GM23338 (cell line): ENCODE results near the gene TSTD2. TPM values are rescaled to one million over a fixed set of nuclear protein-coding genes. Genes with fewer than 3 reads are reported as not detected.
A peak's percentile ranks its signal among the peaks of the same experiment; 100 is the strongest.

Experiments
- ATAC-seq: fragments of 200-7000 bp; cut with Tn5 transposase; 3 replicates; pipeline ENCODE4 v1.9.1; 2020
- DNase-seq: peaks from one replicate; pipeline ENCODE4 v3.0.0-alpha.2; 2015; ENCODE audit warnings: low spot score
- H2AFZ ChIP-seq: fragments of 200-600 bp; sonication (generic); 2 replicates; pipeline ENCODE4 v1.8.0; 2016; ENCODE audit warnings: antibody characterized with exemption, mild to moderate bottlenecking, moderate library complexity
- H3F3A ChIP-seq: fragments of 200-600 bp; sonication (generic); replicated peaks from 2 replicates; pipeline ENCODE4 v1.8.0; 2017; ENCODE audit warnings: antibody characterized with exemption, mixed run types, low read depth
- H3K27ac ChIP-seq: fragments of 200-600 bp; sonication (generic); 2 replicates; pipeline ENCODE4 v1.6.1; 2016; ENCODE audit warnings: low read depth
- H3K27me3 ChIP-seq: fragments of 200-600 bp; sonication (generic); 2 replicates; pipeline ENCODE4 v1.8.0; 2016; ENCODE audit warnings: mild to moderate bottlenecking, mixed run types, moderate library complexity; ENCODE audit not compliant: insufficient read depth
- H3K36me3 ChIP-seq: fragments of 200-600 bp; sonication (generic); 2 replicates; pipeline ENCODE4 v1.8.0; 2016; ENCODE audit warnings: mild to moderate bottlenecking; ENCODE audit not compliant: insufficient read depth
- H3K4me1 ChIP-seq: fragments of 200-600 bp; sonication (generic); 2 replicates; pipeline ENCODE4 v1.8.0; 2016; ENCODE audit warnings: mild to moderate bottlenecking, moderate library complexity; ENCODE audit not compliant: insufficient read depth
- H3K4me2 ChIP-seq: fragments of 200-600 bp; sonication (generic); 2 replicates; pipeline ENCODE4 v1.7.1; 2017; ENCODE audit warnings: mixed run types
- H3K4me3 ChIP-seq: fragments of 200-600 bp; sonication (generic); 2 replicates; pipeline ENCODE4 v1.6.1; 2016; ENCODE audit warnings: mixed run types
- H3K79me2 ChIP-seq: fragments of 200-600 bp; sonication (generic); replicated peaks from 2 replicates; pipeline ENCODE4 v1.8.0; 2017; ENCODE audit warnings: mild to moderate bottlenecking; ENCODE audit not compliant: insufficient read depth
- H3K9me2 ChIP-seq: fragments of 200-600 bp; sonication (generic); 2 replicates; pipeline ENCODE4 v1.8.0; 2017; ENCODE audit not compliant: insufficient read depth
- H4K20me1 ChIP-seq: fragments of 200-600 bp; sonication (generic); replicated peaks from 2 replicates; pipeline ENCODE4 v1.8.0; 2017; ENCODE audit warnings: mild to moderate bottlenecking; ENCODE audit not compliant: insufficient read depth
- H3K27ac Mint-ChIP-seq: 2 replicates; pipeline ENCODE4 v1.8.0; 2020; ENCODE audit warnings: inconsistent platforms, mild to moderate bottlenecking, moderate library complexity, mixed read lengths
- H3K27me3 Mint-ChIP-seq: 3 replicates; pipeline ENCODE4 v1.8.0; 2022; ENCODE audit warnings: low read depth, mild to moderate bottlenecking, moderate library complexity, mixed read lengths, inconsistent platforms; ENCODE audit not compliant: insufficient read depth, poor library complexity
- H3K36me3 Mint-ChIP-seq: 3 replicates; pipeline ENCODE4 v1.8.0; 2021; ENCODE audit warnings: low read depth, mild to moderate bottlenecking, inconsistent platforms, moderate library complexity, mixed read lengths
- H3K4me1 Mint-ChIP-seq: 3 replicates; pipeline ENCODE4 v1.8.0; 2020; ENCODE audit warnings: mild to moderate bottlenecking, inconsistent platforms, mixed read lengths
- H3K4me3 Mint-ChIP-seq: 3 replicates; pipeline ENCODE4 v1.8.0; 2021; ENCODE audit warnings: moderate library complexity, mild to moderate bottlenecking, inconsistent platforms, mixed read lengths
- H3K9me3 Mint-ChIP-seq: 3 replicates; pipeline ENCODE4 v1.8.0; 2020; ENCODE audit warnings: moderate library complexity, mild to moderate bottlenecking, inconsistent platforms, mixed read lengths
- ETS1 ChIP-seq: IDR thresholded peaks from 2 replicates; pipeline ENCODE4 v1.6.1; 2016; ENCODE audit warnings: antibody characterized with exemption
- EZH2 ChIP-seq: fragments of 200-600 bp; sonication (generic); IDR thresholded peaks from one replicate; pipeline ENCODE4 v1.8.0; 2017; ENCODE audit warnings: antibody characterized with exemption, mild to moderate bottlenecking, low read depth; ENCODE audit not compliant: unreplicated experiment
- JUNB ChIP-seq: IDR thresholded peaks from one replicate; pipeline ENCODE4 v1.6.1; 2016; ENCODE audit warnings: antibody characterized with exemption; ENCODE audit not compliant: unreplicated experiment
- NANOG ChIP-seq: IDR thresholded peaks from 2 replicates; pipeline ENCODE4 v1.6.1; 2016; ENCODE audit warnings: antibody characterized with exemption, borderline replicate concordance
- REST ChIP-seq: IDR thresholded peaks from one replicate; pipeline ENCODE4 v1.6.1; 2018; ENCODE audit warnings: antibody characterized with exemption; ENCODE audit not compliant: unreplicated experiment
- STAT1 ChIP-seq: IDR thresholded peaks from one replicate; pipeline ENCODE4 v1.6.1; 2016; ENCODE audit warnings: antibody characterized with exemption; ENCODE audit not compliant: unreplicated experiment
- ZNF114 ChIP-seq: fragments of 250-450 bp; sonication (Bioruptor Pico); IDR thresholded peaks from 2 replicates; pipeline ENCODE4 v1.5.0; 2020; ENCODE audit warnings: mild to moderate bottlenecking, moderate library complexity
- ZNF462 ChIP-seq: fragments of 250-450 bp; sonication (Bioruptor Pico); IDR thresholded peaks from 2 replicates; pipeline ENCODE4 v1.5.0; 2020; ENCODE audit warnings: mild to moderate bottlenecking, moderate library complexity
- polyA plus RNA-seq: library from polyadenylated mRNA; unstranded; fragments of >200 nt; fragmentation: Nextera tagmentation; extraction: Ambion mirVana; gene quantifications from 2 replicates; pipeline ENCODE4 v1.2.1, GENCODE V29; 2016
- total RNA-seq: library from RNA; depleted of rRNA; stranded (reverse); fragments of >200 nt; shearing (Covaris generic); gene quantifications from 2 replicates; pipeline ENCODE4 v1.2.3, GENCODE V29; 2014
- TF ChIP-seq, protein P1 (sequence below), 2 experiments: fragments of 200-600 bp in 1 of 2; sonication (generic) in 1 of 2; conservative IDR thresholded peaks; 2 replicates each; pipeline versions ENCODE4 v1.5.1 to v1.6.1; 2016 to 2017; ENCODE audit warnings: antibody characterized with exemption in 2 of 2, low read depth in 2 of 2, mild to moderate bottlenecking in 2 of 2, moderate library complexity in 1 of 2

Gene TSTD2
- total and polyA plus RNA-seq, 2 experiments from 2014 or later = 8.5 to 21.8 TPM

GRCh38 chr9:97628668-97629067, 4.5 kb downstream of the TSTD2 start:
- H3K27ac Mint-ChIP-seq = no peak overlapping the region
- peak; percentile 1; the same call in 2 of the 3 replicates for ATAC-seq
- no peak overlapping the region for H3K27ac ChIP-seq

DNA sequence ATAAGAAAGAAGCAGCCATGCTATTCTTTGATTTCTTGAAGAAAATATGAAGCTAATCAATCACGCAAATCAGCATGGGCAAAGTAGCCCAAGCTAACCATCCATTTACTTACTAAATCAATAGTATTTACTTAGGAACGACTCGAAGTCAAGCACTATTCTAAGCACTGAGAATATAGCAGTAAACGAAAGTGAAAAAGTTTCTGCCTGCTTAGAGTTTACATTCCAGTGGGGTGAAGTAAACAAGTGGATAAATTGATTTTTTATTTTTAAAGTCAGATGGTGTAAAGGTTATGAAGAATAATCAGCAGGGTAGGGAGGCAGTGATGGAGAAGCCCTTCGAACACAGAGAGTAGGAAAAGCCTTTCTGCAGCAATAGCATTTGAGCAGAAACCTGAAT, 5.5 kb downstream of the TSTD2 start:
- H3K27ac Mint-ChIP-seq = no peak overlapping the region
- peaks cover 33% of the 10 kb centered on the region for H3K36me3 Mint-ChIP-seq
- Histone ChIP-seq H3K4me2 (no peak overlapping the region), H3F3A (no peaks in the 10 kb centered on the region; the same call in 1 of the 2 replicates), H3K9me2 (no peaks in the 10 kb centered on the region), H3K27me3 (no peaks in the 10 kb centered on the region), H3K4me3 (no peak overlapping the region), H3K27ac (no peak overlapping the region), H2AFZ (no peak overlapping the region), H3K36me3 (peaks cover 12% of the 10 kb centered on the region; the same call in 1 of the 2 replicates), H3K4me1 (0 out of 2 replicates have a peak, but pooled peaks cover 8% of the 10 kb centered on the region), H4K20me1 (peaks cover 11% of the 10 kb centered on the region; the same call in 1 of the 2 replicates), H3K79me2 (peaks cover 56% of the 10 kb centered on the region)
- peaks cover 4% of the 10 kb centered on the region for H3K27me3 Mint-ChIP-seq
- ATAC-seq (no peak), DNase-seq (no peak)
- peaks cover 20% of the 10 kb centered on the region for H3K4me1 Mint-ChIP-seq
- H3K9me3 Mint-ChIP-seq = peaks cover 14% of the 10 kb centered on the region
- H3K4me3 Mint-ChIP-seq = no peak overlapping the region
- TF ChIP-seq EZH2 (no peak), NANOG (no peak), REST (no peak), STAT1 (no peak), ETS1 (no peak), JUNB (no peak), ZNF462 (CRISPR knock-in tag) (no peak)
- TF ChIP-seq, protein P1, sequence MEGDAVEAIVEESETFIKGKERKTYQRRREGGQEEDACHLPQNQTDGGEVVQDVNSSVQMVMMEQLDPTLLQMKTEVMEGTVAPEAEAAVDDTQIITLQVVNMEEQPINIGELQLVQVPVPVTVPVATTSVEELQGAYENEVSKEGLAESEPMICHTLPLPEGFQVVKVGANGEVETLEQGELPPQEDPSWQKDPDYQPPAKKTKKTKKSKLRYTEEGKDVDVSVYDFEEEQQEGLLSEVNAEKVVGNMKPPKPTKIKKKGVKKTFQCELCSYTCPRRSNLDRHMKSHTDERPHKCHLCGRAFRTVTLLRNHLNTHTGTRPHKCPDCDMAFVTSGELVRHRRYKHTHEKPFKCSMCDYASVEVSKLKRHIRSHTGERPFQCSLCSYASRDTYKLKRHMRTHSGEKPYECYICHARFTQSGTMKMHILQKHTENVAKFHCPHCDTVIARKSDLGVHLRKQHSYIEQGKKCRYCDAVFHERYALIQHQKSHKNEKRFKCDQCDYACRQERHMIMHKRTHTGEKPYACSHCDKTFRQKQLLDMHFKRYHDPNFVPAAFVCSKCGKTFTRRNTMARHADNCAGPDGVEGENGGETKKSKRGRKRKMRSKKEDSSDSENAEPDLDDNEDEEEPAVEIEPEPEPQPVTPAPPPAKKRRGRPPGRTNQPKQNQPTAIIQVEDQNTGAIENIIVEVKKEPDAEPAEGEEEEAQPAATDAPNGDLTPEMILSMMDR (conservative IDR thresholded peaks at IDR 0.05; ENCODE audit: low read depth in 2 of 2) = no peak

More at GRCh38 chr9:97628668-97629067, 4.5 kb downstream of the TSTD2 start:
- peaks cover 7% of the 10 kb centered on the region for H3K27me3 Mint-ChIP-seq
- peaks cover 3% of the 10 kb centered on the region; the same call in 2 of the 3 replicates for H3K9me3 Mint-ChIP-seq
- Histone ChIP-seq H3K4me2 (peak overlapping the region; percentile 29; the same call in 1 of the 2 replicates), H3K9me2 (no peaks in the 10 kb centered on the region), H4K20me1 (peaks cover 11% of the 10 kb centered on the region; the same call in 1 of the 2 replicates), H3K4me1 (0 out of 2 replicates have a peak, but pooled peaks cover 8% of the 10 kb centered on the region), H3K36me3 (peaks cover 12% of the 10 kb centered on the region; the same call in 1 of the 2 replicates), H3F3A (peaks cover under 1% of the 10 kb centered on the region; the same call in 1 of the 2 replicates), H3K4me3 (no peak overlapping the region), H3K79me2 (peaks cover 56% of the 10 kb centered on the region), H3K27me3 (no peaks in the 10 kb centered on the region), H2AFZ (no peak overlapping the region)
- peaks cover 22% of the 10 kb centered on the region for H3K36me3 Mint-ChIP-seq
- H3K4me1 Mint-ChIP-seq = peaks cover 20% of the 10 kb centered on the region; the same call in 2 of the 3 replicates
- no peak for TF ChIP-seq JUNB
- TF ChIP-seq ZNF114 (CRISPR knock-in tag) = no peak
- DNase-seq = peak; percentile 46
- no peak overlapping the region for H3K4me3 Mint-ChIP-seq
